HG03025 (cell line): ENCODE data around the gene BCR.

Experiments
- ATAC-seq: cut with Tn5 transposase; IDR thresholded peaks from one replicate; pipeline ENCODE4 v1.9.1; 2021; ENCODE audit warnings: mild to moderate bottlenecking, moderate library complexity; ENCODE audit not compliant: unreplicated experiment, low FRiP score

The BCR gene

DNA sequence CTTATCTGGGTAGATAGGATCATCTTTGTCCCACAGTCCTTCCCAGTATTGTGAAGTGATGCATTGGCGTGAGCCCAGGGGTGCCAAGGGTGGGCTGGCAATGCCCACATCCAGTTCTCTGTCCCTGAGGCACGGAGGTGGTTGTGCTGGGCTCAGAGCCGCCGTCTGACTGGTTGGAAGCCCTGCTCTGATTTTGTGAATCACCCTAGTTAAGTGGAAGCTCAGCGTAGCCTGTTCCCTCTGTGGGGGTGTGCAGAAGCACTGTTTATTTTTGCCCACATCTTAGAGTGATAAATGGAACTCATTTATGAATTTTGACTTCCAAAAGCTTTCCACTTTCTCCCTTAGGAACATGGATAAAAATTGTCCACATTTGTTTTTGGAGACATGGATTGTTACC is 13.6 kb downstream of the BCR start:
- no peak for ATAC-seq

DNA sequence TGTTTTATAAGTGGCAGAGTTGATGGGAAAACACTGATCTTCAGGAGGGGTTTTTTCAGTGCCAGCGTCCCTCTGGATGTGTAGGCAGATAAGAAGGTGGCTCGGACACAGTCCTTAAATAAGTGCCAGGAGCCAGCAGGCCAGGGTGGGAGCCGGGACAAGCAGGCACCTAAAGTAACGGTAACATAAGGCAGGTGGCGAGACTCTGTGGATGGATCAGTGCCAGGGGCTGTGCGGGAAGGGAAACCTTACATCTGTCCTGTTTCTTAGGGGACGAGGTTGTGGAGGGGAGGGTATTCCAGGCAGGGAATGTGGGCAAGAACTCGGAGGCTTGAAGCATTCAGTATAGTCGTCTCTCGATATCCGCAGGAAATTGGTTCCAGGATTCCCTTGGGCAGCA is 15.9 kb downstream of the BCR start:
- ATAC-seq, result no peak

DNA sequence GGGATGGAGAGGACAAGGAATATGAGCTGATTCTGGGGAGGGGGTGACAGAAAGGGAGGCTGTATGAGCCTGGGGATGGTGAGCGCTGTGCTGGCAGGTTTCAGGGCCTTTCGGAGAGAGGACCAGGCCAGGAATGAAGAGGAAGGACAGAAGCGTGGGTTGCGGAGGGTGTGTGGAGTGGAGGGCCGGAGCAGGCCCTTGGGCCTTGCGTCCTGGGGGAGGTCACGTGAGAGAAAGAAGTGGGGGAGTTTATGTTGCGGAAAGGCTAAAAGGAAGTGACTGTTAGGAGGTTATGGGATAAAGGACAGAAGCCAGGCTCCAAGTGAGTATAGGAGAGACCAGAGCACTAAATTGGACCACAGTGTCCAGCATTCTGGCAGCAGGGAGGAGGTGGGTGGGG is 17.5 kb downstream of the BCR start:
- no peak for ATAC-seq

DNA sequence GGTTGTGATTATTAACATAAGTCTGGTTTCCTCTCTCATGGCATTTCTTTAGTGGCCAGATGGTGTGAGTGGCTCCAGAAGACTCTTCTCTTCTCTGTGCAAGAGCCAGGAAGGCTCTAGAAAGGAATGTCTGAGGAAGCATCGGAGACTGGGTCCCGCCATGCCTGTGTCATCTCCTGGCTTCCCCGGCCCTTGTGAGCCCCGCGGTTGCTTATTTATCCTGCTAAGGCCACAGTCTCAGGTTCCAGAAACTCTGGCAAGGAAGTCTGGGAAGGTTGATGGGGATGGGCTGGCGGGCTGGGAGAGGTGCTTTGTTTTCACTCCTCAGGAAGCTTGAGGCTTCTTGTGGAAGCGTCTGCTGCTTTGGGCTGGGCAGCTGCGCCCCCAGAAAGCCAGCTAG is 18.9 kb downstream of the BCR start:
- ATAC-seq, result no peak

DNA sequence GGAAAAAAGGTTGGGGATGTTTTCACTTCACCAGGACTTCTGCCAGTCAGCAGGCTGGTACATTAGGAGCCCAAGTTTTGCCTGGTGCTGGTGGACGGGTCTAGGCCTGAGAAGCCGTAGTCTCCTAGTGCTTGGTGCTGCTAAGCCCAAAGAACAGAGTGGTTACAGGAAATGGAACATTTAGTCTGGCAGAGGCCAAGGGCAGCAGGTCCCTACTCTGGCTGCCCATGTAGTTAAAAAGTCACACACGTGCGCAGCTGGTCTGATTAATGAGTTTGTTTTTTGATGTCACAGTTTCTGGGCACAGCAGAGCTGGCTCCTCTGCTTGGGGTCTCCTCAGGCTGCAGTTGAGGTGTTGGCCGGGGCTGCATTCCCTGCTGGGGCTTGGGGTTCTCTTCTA is 20.6 kb downstream of the BCR start:
- ATAC-seq, result no peak

DNA sequence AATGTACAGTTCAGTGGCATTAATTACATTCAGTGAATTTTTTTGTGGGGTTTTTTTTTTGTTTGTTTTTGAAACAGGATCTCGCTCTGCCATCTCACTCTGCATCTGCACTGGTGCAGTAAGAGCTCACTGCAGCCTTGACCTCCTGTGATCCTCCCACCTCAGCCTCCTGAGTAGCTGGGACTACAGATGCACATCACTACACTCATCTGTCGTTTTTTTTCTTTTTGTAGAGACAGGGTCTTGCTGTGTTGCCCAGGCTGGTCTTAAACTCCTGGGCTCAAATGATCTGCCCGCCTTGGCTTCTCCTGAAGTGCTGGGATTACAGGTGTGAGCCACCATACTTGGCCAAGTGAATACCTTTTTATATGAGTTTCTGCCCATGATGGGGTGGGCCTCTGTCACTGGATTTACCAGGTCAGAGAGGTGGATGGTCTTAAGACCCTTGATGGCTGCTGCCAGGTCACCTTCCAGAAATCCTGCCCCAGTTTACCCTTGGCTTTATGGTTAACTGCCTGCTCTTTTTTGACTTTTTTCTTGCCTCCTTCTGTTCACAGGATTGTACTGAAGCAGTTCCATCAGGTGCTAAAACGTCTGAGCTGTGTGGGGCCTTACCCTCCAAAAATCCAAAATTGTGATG is 22.6 kb downstream of the BCR start:
- ATAC-seq, result no peak

DNA sequence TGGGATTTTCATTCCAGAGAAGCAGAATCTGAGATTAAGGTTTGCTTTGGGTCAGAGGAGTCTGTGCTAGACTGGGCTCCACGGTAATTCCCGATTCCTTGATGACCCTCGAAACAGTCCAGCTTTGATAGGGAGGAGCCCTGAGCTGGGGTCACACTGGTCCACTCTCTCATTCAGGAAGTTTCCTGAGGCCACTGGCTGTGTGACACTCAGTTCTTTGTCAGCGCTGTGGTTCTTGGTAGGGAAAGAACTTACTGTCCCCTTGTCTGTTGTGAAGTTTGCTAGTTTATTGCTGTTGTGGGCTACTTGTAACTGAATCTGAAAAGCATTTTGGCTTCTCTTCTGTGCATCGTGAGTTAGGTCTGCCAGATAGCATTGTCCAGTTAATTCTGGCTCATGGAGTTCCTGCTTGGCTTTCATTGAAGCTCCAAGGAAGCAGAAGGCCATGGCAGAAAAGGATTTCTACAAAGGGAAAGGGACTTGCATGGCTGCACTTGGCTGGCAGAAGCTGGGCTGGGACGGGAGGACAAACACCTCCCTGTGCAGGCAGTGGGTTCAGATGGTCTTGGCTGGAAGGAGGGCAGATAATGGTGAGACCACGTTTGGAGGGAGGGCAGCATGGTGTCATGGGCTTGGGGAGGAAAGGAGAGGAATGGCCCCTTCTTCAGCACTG is 23.3 kb downstream of the BCR start:
- no peak for ATAC-seq

DNA sequence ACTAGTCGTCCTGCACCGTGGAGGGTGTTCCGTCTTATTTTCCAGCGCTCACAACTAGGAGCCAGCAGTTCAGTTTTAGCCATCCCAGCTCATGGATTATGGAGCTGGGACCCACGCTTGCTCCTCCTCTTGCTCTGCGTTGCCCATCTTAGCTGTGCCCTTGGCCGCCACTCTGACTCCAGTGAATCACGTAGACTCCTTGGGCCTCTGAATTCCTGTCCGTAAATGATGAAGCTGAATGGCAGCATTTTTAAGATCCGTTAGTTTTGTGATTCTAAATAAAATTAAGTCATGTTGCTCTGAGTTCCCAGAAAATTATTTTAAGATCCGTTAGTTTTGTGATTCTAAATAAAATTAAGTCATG is 23.8 kb downstream of the BCR start:
- no peak for ATAC-seq

DNA sequence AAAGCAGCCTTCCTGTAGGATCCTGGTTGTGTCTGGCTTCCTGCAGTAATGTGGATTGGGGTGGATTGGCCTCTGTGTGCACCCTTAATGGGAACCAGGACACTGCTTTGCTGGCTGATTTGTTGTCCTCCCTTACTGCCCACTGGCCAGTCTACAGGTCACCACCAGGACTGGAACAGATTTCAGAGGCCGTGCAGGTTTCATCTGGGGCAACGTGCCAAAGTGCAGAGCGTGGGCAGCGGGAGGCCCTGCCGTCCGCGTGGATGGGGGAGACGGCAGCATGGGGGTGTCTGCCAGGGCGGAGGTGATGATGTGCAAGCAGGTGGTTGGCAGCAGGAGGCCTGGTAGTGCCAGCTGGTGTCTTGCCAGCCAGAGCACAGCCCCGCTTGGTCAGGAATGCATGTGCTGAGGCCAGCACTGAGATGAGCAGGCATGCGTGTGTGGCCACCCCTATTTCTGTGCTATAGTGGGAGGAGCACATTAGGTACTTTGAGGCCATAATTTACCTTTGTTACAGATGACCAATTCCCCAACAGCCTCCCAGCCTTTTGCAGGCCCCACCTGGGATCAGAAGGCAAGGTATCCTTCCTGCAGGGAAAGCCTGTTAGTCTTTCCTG is 24.3 kb downstream of the BCR start:
- no peak for ATAC-seq

DNA sequence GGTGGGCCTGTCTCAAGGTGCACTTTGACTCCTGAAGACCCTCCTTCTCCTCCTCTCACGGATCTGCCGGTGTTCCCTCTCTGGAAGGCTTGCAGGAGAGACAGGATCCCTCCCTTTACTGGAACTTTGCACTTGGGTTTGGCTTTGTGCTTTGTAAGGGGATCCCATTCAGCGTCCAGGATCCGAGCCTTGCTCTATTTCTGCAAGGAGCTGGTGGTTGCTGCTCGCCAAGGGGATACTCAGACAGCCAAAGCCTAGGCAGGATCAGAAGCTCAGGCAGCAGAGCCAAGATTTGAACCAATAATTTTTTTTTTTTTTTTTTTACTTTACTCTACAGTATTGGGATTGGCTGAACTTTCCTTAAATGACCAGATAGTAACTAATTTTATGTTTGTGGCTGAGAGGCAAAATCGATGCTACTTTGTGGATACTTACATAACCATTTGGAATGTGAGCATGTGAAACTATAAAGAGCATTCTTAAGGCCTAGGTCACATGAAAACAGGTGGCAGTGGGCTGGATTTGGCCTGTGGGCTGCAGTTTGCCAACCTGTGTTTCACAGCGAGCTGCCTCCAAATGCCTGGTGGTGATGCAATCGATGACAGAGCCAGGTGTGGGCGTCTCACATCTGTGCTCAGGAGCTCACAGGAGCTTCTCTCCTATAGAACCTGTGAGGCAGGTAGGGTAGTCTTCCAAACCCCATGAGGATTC is 25.2 kb downstream of the BCR start:
- ATAC-seq, result no peak

DNA sequence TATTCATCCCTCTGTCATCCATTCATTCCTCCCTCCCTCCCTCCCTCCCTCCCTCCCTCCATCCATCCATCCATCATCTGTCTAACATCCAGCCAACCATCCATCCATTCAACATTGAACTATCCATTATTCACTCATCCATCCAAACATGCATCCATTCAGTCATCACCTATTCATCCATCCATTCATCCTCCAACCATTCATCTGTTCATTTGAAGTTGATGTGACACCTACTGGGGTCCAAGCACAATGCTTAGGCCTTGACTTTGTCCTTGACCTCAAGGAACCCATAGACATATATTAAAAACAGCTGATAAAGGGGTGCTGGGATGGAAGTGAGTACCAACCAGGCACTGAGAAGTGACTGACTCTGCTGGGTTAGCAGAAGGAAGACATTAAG is 26.6 kb downstream of the BCR start:
- no peak for ATAC-seq

DNA sequence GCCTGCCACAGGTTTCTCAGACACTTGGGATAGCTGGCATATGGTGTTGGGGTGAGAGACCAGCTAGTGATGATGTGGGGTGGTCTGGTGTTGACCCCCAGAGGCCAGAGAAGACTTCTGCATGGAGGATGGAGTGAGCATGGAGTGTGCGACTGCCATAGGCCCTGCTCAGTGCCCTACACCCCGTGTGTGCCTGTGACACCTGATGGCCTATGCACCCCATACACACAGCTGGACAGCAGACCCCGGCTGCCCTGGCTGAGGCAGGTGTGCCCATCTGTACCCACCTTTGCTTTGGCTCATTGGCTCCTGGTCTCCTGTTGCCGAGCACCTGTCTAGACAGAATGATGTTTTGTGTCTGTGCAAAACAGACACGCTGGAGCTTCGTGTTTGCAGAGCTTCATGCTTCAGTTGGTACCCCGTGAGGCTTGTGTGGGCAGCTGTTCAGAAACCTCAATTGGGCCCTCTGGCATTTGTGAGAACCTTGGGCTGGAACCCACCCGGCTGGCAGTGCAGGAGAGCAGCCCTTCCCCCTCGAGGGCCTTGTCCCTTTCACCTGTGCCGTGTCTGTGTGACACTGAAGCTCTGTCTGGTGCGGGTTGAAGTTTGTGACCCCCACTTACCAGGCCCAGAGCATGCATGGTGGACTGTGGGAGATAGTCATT is 27.6 kb downstream of the BCR start:
- no peak for ATAC-seq

DNA sequence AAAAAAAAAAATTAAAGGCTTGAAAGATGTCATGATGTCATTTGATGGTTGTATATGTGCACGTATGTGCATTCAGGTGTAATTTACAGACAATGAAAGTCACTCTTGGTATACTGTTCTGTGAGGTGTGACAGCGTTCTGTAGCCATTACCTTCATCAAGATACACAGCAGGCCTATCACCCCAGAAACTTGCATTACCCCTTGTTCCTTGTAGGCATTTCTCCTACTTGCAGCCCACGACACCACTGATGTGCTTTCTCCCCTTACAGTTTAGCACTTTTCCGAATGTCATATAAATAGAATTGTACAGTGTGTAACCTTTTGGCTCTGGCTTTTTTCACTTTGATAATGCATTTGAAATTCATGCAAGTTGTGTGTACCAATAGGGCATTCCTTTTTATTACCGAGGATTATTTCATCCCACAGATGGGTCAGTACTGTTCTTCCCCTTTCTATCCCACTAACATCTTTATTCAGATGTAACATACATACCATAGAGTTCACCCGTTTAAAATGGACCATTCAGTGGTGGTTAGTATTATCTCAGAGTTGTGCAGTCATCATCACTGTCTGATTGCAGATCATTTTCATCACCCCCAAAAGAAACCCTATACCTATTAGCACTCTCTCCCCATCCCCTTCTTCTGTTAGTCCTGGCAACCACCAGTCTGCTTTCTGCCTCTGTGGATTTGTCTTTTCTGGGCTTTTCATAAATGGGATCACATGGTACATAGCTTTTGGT is 30.3 kb downstream of the BCR start:
- no peak for ATAC-seq

DNA sequence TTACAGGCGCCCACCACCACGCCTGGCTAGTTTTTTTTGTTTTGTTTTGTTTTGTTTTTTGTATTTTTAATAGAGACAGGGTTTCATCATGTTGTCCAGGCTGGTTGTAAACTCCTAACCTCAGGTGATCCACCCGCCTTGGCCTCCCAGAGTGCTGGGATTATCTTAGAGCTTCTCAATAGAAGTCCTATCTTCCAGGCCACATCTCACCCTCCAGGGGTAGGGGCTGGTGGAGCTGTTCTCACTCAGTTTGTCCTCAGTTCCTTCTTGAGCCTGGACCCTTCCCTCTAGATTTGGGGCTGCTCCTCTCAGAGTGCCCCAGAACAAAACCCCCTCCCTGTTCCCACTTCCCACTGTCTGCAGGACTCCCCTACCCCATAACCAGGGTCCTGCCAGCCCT is 31.3 kb downstream of the BCR start:
- no peak for ATAC-seq

DNA sequence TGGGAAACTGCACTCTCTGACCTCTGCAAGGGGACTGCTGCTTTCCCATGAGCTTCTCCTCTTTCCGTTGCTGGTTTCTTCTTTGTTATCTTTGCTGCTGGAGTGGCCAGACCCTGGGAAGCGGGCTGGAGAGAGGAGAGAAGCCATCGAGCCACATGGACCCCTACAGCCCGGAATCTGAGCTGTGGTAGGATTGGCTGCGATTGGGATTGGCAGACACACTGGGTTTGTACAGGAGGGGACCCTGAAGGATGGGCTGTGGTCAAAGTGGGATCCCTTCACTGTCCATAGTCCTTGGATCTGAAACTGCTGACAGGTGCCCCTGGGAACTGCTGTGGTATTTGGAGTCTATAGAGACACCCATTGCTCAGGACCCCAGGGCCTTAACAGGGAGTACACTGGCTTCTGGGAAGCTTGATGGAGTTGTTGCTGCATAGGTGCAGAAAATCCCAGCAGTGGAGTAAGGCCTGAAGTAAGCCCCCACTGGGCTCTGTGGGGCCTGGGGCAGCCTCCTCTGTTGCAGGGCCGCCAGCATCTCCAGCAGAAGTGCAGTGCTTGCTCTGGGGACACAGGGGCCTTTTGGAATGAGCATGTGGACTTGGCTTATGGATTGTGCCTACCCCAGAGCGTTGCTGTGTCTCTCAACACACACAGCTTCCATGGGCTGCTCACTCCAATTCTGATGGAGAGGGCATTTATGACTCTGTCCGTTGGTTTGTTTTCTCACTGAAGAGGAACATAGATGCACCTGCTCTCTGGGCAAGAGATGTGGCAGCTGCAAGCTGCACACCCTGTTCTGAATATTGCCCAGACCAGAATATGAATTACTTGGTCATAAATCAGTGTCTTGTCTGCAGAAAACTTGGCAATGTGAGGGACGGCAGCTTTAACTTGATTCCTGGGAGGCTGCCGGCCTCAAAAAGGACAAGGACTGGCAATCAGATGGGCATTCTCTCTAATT is 32.0 kb downstream of the BCR start:
- ATAC-seq, result no peak

DNA sequence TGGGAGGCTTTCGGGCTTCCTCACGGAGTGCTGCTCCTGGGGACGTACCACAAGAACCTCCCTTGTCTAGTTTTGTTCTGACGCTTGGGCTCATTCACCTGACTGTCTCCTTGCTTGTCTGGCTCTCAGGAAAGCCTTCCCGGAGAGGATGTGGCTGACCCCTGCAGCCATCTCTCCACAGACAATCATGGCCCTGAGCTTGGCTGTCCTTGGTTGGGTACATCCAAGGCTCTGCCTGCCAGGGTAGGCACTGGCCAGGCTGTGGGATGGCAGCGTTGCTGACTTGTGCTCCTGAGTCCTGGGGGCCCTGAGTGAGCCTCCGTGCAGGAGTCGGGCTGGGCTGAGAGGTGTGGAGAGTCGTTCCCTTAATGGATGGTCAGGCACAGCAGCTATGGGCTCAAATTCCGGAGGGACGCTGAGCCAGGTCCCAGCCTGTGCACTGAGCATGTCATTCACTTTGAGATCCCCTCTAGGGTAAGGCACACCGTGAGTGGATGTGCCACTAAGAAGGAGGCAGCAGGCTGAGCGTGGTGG is 32.8 kb downstream of the BCR start:
- no peak for ATAC-seq

DNA sequence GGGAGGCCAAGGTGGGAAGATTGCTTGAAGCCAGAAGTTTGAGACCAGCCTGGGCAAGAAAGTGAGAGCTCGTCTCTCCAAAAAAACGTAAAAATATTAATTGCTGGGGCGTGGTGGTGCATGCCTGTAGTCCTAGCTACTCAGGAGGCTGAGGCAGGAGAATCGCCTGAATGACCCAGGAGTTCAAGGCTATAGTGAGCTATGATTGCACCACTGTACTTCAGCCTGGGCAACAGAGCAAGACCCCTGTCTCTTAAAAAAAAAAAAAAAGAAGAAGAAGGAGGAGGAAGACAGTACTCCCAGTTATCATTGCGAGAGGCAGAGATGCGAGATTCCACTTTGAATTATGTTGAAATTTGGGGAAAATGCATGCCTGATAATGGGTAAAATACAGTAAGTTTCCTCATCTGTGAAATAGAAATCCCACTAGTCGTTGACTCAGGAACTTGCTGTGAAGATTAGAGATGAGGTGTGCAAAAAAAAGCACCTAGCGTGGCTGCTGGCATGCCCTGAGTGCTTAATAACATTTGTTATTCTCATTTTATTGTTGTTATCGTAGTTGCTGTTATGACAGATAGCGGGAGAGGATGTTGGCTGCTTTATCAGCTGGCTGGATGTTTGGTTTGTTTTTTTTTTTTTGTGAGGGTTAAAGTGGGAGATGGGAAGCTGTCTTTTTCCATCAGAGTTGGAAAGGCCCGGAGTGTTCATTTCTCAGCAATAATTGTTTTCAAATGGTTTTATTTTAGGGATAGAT is 33.4 kb downstream of the BCR start:
- ATAC-seq, result no peak

DNA sequence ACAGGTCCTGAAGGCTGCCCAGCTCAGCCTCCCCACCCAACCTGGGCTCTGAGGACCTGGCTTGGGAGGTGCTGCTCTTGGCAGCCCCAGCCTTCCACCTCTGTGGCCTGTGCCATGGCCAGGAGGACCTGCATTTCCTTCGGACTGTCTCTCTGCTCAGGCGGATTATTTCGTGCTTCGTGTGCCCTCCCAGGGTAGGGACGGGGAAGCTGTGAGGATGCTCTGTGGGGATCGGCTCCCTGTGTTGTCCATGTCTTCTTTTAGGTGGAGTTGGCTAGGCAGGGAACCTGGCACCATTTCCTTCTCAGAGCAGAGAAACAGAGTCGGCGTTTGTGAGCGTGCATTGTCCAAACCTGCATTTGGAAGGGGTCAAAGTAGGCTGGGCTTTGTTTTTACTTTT is 34.1 kb downstream of the BCR start:
- ATAC-seq, result no peak
